Motor neuron (in vitro differentiated cells): ENCODE measurements around the gene ARHGEF4. TPM values are rescaled to one million over a fixed set of nuclear protein-coding genes. Genes with fewer than 3 reads are reported as not detected.

Experiments
- ATAC-seq, 8 experiments: fragments of 200-7000 bp; cut with Tn5 transposase; replicated peaks in 6 of 8; 2 replicates each; pipeline ENCODE4 v1.8.0; 2021; ENCODE audit warnings: mild to moderate bottlenecking in 8 of 8, moderate library complexity in 8 of 8
- H3K27ac ChIP-seq, 2 donors: fragments of 250-450 bp; sonication (Bioruptor Pico); 2 replicates each; pipeline ENCODE4 v1.9.0; 2021; ENCODE audit warnings: antibody characterized with exemption in 2 of 2, mild to moderate bottlenecking in 2 of 2, moderate library complexity in 1 of 2
- H3K4me1 ChIP-seq, 2 donors: fragments of 250-450 bp; sonication (Bioruptor Pico); replicated peaks in 1 of 2; 2 replicates each; pipeline ENCODE4 v1.6.1; 2021; ENCODE audit warnings: antibody characterized with exemption in 2 of 2, mild to moderate bottlenecking in 2 of 2, moderate library complexity in 1 of 2
- H3K4me3 ChIP-seq, 5 donors: fragments of 250-450 bp; sonication (Bioruptor Pico); 2 replicates each; pipeline ENCODE4 v1.9.0; 2021; ENCODE audit warnings: antibody characterized with exemption in 5 of 5, mild to moderate bottlenecking in 5 of 5, moderate library complexity in 4 of 5
- WGBS, 10 experiments: fragments of 450-650 bp; shearing (Covaris generic); methylation state at CpG; one replicate each; pipeline ENCODE4 v1.0.0; 2022; 5-methylcytosine and 5-hydroxymethylcytosine counted together
- in situ Hi-C, 9 experiments: fragments of 400-800 bp; cut with MboI; loops; one replicate each; pipeline ENCODE4 v1.15.0; 2021; ENCODE audit warnings: low sequenced_read_pairs in 9 of 9, low pct_unique_long_range_greater_than_20kb in 2 of 9; ENCODE audit not compliant: unreplicated experiment in 9 of 9
- total RNA-seq, 8 experiments: library from RNA; unstranded; fragments of 300-600 nt; gene quantifications; 2 replicates each; pipeline versions ENCODE4 v1.2.3 to v1.2.4, GENCODE V29; 2022

The ARHGEF4 gene
- total RNA-seq, 8 experiments from 2014 or later: 3.8 to 36.9 (median 15.2) TPM

DNA sequence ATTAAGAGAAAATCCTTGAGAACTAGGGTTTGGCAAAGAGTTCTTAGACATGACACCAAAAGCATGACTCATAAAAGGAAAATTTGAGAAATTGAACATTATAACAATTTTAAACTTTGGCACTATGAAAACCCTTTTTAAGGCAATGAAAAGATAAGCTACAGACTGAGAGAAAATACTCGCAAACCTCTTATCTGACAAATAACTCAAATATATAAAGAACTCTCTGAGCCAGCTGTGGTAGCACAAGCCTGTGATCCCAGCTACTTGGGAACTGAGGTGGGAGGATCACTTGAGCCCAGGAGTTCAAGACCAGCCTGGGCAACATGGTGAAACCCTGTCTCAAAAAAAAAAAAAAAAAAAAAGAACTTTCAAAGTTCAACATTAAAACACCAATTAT, 186.0 kb downstream of the ARHGEF4 start:
- no peak for ATAC-seq
- Histone ChIP-seq H3K4me3 (no peak overlapping the region), H3K4me1 (no peaks in the 10 kb centered on the region), H3K27ac (no peak overlapping the region)
- in situ Hi-C loops: no loop called here
- 0 to 100% (median 91%) methylated on average over 1 of the region's 1 CpG; no CpG with 5 or more reads in 3 of the 10 experiments for WGBS, 10 experiments

DNA sequence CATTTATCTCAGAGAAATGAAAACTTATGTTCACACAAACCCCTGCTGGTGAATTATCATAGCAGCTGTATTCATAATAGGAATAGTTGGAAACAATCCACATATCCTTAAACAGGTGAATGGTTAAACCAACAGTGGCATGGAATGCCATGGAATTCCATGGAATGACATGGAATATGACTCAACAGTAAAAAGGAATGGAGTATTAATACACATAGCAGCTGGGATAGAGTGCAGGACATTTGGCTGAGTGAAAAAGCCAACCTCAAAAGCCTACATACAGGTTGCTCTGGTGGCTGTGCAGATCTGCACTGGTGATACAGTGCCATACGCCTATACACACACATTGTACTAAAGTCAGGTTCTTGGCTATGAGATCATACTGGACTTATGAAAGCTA, 187.0 kb downstream of the ARHGEF4 start:
- Histone ChIP-seq H3K4me3 (no peak overlapping the region), H3K4me1 (no peaks in the 10 kb centered on the region), H3K27ac (no peak overlapping the region)
- no peak for ATAC-seq
- WGBS, 10 experiments: 43 to 100% (median 88%) methylated on average over 1 of the region's 1 CpG; no CpG with 5 or more reads in 5 of the 10 experiments
- in situ Hi-C loops: no loop called here

DNA sequence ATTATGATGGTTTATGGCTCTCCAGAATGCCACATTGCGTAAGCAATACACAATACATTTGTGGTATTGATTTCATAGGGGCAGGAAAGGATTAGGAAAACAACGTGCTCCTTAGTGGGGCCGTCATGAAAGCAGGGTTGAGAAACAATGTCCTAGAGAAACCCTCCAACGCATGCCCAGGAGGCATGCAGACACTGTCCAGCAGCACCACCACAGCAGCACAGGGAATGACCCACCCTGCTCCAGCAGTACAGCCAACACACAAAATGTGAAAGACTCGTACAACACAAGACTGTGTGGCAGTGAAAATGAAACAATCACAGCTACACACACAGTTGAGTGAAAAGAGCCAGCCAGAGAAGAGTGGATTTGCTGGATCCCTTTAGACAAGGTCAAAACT, 190.2 kb downstream of the ARHGEF4 start:
- WGBS, 10 experiments: 0 to 67% (median 48%) methylated on average over 1 to 4 of the region's 5 CpGs; no CpG with 5 or more reads in 6 of the 10 experiments

GRCh38 chr2:131027566-131028528, 191.1 kb downstream of the ARHGEF4 start:
- no peaks in the 10 kb centered on the region for H3K4me1 ChIP-seq
- H3K4me3 ChIP-seq: no peak overlapping the region
- H3K27ac ChIP-seq: no peak overlapping the region
- WGBS, 10 experiments: 36 to 100% (median 80%) methylated on average over 1 to 5 of the region's 12 CpGs; no CpG with 5 or more reads in 1 of the 10 experiments
- peak in 2 of 8 experiments; percentile 17 to 58 for ATAC-seq
- in situ Hi-C loops: no loop called here

More for the DNA sequence above, 190.2 kb downstream of the ARHGEF4 start:
- H3K27ac ChIP-seq: no peak overlapping the region
- no peaks in the 10 kb centered on the region for H3K4me1 ChIP-seq
- peak in 3 of 8 experiments; percentile 53 to 89 (median 81) for ATAC-seq
- H3K4me3 ChIP-seq: no peak overlapping the region
- in situ Hi-C loops: no loop called here

GRCh38 chr2:131029812-131030211, 193.1 kb downstream of the ARHGEF4 start:
- peaks cover 0 to 8% of the 10 kb centered on the region in 2 donors for H3K4me1 ChIP-seq
- H3K4me3 ChIP-seq: no peak overlapping the region
- no peak overlapping the region for H3K27ac ChIP-seq
- WGBS, 10 experiments: 30 to 100% (median 71%) methylated on average over 1 to 6 of the region's 8 CpGs; no CpG with 5 or more reads in 5 of the 10 experiments
- ATAC-seq: no peak
- in situ Hi-C loops: no loop called here

DNA sequence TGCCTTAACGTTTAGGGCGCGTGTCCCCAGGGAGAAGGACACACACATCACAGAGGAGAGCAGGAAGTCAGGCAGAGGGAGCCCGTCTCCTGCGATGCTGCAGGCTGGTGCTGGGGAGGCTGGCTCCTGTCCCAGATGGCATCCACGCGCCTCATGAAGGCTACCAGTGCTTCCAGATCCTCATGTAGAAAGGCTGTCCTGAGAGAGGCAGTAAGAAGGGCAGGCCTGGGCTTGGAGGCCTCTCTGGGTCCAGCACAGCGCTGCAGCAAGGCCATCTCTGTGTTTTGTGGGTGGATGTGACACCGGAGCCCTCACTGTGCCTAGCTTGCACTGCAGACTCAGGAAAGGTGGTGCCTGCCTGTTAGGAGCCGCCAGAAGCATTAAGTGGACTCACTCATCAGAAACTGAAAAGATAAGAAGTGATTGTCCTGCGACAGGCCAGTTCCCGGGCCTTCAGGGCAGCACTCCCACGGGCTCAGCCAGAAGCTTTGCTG, 193.8 kb downstream of the ARHGEF4 start:
- 52 to 89% (median 80%) methylated on average over 1 to 9 of the region's 13 CpGs; no CpG with 5 or more reads in 3 of the 10 experiments for WGBS, 10 experiments
- in situ Hi-C loops: no loop called here
- no peak for ATAC-seq

GRCh38 chr2:131031431-131031841, 194.7 kb downstream of the ARHGEF4 start:
- ATAC-seq: no peak
- WGBS, 10 experiments: 40 to 93% (median 83%) methylated on average over 1 to 3 of the region's 9 CpGs; no CpG with 5 or more reads in 5 of the 10 experiments
- in situ Hi-C loops: no loop called here
- peaks cover 11 to 16% of the 10 kb centered on the region in 2 donors for H3K4me1 ChIP-seq
- H3K27ac ChIP-seq: no peak overlapping the region
- no peak overlapping the region for H3K4me3 ChIP-seq

More for the DNA sequence above, 193.8 kb downstream of the ARHGEF4 start:
- Histone ChIP-seq H3K27ac (no peak overlapping the region), H3K4me3 (no peak overlapping the region), H3K4me1 (peaks cover 4 to 10% of the 10 kb centered on the region in 2 donors)

DNA sequence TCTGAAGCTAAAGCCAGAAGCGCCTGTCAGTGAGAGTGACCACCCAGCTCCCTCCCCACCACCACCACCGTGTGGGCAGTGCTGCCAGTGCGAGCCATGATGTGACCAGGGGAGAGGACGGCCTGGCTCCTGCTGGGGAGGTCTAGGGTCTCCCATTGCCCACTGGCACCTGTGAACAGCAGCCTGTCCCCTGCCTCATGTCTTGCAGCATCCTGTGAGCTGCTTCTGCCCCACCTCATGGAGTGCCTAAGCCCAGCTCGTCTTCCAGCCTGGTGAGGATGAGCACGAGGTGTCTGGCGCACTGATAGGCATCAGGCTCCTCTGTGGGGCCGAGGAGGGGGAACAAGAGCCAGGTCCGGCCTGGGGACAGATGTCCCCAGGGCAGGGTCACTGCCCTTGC, 195.2 kb downstream of the ARHGEF4 start:
- in situ Hi-C loops: no loop called here
- Histone ChIP-seq H3K4me1 (peaks cover 11 to 16% of the 10 kb centered on the region in 2 donors), H3K27ac (no peak overlapping the region), H3K4me3 (no peak overlapping the region)
- 40 to 80% (median 67%) methylated on average over 1 to 7 of the region's 9 CpGs; no CpG with 5 or more reads in 5 of the 10 experiments for whole genome bisulfite sequencing, 10 experiments
- no peak for ATAC-seq

GRCh38 chr2:131032393-131032836, 195.7 kb downstream of the ARHGEF4 start:
- Histone ChIP-seq H3K27ac (no peak overlapping the region), H3K4me1 (peaks cover 11 to 16% of the 10 kb centered on the region in 2 donors), H3K4me3 (no peak overlapping the region)
- no peak for ATAC-seq
- 59 to 100% methylated on average over 1 to 2 of the region's 4 CpGs; no CpG with 5 or more reads in 8 of the 10 experiments for WGBS, 10 experiments
- in situ Hi-C loops: no loop called here

DNA sequence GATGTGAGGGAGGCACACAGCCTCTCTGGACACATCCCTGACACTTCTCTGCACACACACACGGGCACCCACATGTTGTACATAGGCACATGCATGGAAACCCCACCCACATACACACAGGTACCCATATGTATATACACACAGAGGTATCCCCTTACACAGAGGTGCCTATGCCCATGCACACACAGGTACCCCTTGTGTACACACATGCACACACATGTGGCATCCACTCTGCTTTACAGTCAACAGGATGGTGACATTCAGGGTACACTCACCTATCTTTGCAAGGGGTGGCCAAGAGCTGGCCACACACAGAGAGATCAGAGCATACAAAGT, 197.0 kb downstream of the ARHGEF4 start:
- H3K4me1 ChIP-seq: peaks cover 11 to 16% of the 10 kb centered on the region in 2 donors
- in situ Hi-C loops: no loop called here
- H3K27ac ChIP-seq: no peak overlapping the region
- no peak for ATAC-seq
- H3K4me3 ChIP-seq: no peak overlapping the region
- 67% methylated on average over 1 of the region's 1 CpG; no CpG with 5 or more reads in 8 of the 10 experiments for WGBS, 10 experiments

- Histone ChIP-seq H3K4me3 (peak overlapping the region; percentile 36 to 51 (median 43)), H3K4me1 (peaks cover 11 to 16% of the 10 kb centered on the region in 2 donors), H3K27ac (no peak overlapping the region)
- in situ Hi-C loops: no loop called here
- ATAC-seq: peak; percentile 66 to 88 (median 81)
- WGBS, 10 experiments: 0 to 100% (median 8%) methylated on average over 1 to 16 of the region's 61 CpGs; no CpG with 5 or more reads in 2 of the 10 experiments
Measured at GRCh38 chr2:131034122-131035051, 197.7 kb downstream of the ARHGEF4 start.

- Histone ChIP-seq H3K4me3 (peak overlapping the region; percentile 36 to 51 (median 43)), H3K27ac (no peak overlapping the region), H3K4me1 (peaks cover 11 to 16% of the 10 kb centered on the region in 2 donors)
- in situ Hi-C loops: no loop called here
- 20 to 33% methylated on average over 2 to 3 of the region's 65 CpGs; no CpG with 5 or more reads in 8 of the 10 experiments for WGBS, 10 experiments
- peak; percentile 9 to 53 (median 40) for ATAC-seq
Measured at GRCh38 chr2:131035112-131035825, 198.6 kb downstream of the ARHGEF4 start.
